CD4-positive, alpha-beta T cell treated with Interleukin-6 at 100 ng/mL for 8 hours (primary cell): ENCODE measurements around the gene WNT8A.

ENCODE experiments used
- DNase-seq: peaks from one replicate; pipeline ENCODE4 v3.0.0-alpha.2; 2020; ENCODE audit warnings: mixed read lengths, low spot score

Gene WNT8A

GRCh38 chr5:138140268-138140667 is 56.4 kb downstream of the WNT8A start:
- no peak for DNase-seq
